Epithelial cell of esophagus (primary cell): ENCODE results near the gene PPFIBP1.
A peak's percentile ranks its signal among the peaks of the same experiment; 100 is the strongest.
"Not testable (repeated sequence)": the region's sequence is repeated elsewhere in the genome, so short reads cannot be mapped to it uniquely, and the experiment has no call there.

Experiments used
- DNase-seq: peaks from one replicate; pipeline ENCODE4 v3.0.0; 2010; ENCODE audit warnings: low read depth
- H3K4me3 ChIP-seq: 2 replicates; pipeline ENCODE4 v1.5.1; 2011; ENCODE audit warnings: mild to moderate bottlenecking, low read length, control low read depth
- TF ChIP-seq, protein P1 (sequence below): IDR thresholded peaks from 2 replicates; pipeline ENCODE4 v1.5.1; 2011; ENCODE audit warnings: low read depth, mild to moderate bottlenecking, low read length, control low read depth, inconsistent platforms; ENCODE audit not compliant: insufficient read depth; ENCODE audit errors: missing control alignments

The PPFIBP1 gene

DNA sequence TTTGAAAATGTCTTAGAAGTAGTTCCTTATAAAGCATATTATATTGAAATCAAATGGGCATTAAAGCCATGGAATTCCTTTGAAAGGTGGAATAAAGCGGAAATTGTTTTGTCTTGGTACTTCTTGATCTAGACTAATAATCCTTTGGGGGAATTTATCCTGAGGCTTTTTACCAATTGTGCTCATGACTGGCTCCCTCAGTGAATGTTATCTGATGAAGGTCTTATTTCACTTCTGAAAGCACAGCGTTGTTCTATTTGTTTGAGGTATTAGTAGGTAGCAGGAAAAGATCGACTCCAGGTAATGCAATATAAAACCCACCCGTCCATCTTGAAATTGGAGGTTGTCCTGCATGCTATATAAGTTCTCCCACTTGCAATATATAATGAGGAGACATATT is 64.8 kb downstream of the PPFIBP1 start:
- no peak overlapping the region for H3K4me3 ChIP-seq
- TF ChIP-seq, protein P1, sequence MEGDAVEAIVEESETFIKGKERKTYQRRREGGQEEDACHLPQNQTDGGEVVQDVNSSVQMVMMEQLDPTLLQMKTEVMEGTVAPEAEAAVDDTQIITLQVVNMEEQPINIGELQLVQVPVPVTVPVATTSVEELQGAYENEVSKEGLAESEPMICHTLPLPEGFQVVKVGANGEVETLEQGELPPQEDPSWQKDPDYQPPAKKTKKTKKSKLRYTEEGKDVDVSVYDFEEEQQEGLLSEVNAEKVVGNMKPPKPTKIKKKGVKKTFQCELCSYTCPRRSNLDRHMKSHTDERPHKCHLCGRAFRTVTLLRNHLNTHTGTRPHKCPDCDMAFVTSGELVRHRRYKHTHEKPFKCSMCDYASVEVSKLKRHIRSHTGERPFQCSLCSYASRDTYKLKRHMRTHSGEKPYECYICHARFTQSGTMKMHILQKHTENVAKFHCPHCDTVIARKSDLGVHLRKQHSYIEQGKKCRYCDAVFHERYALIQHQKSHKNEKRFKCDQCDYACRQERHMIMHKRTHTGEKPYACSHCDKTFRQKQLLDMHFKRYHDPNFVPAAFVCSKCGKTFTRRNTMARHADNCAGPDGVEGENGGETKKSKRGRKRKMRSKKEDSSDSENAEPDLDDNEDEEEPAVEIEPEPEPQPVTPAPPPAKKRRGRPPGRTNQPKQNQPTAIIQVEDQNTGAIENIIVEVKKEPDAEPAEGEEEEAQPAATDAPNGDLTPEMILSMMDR, result no peak
- DNase-seq, result no peak

DNA sequence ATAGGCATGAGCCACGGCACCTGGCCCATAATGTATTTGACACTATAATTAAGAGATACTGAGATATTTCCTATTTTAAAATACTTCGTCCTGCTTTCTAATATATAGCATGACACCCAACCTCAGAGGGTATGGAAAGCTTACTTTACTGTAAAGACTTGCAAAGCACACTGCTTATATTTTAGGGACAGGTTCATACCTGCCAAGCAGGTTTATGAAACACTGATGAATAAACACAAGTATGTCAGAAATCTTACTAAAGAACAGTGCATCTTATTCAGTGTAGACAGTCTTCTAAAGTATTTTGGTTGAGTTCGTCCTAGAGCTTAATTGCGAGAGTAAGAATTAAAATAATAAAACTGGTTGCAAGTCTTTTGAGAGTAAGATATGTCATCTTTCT is 65.4 kb downstream of the PPFIBP1 start:
- H3K4me3 ChIP-seq, result no peak overlapping the region
- DNase-seq, result peak; percentile 87
- TF ChIP-seq, protein P1, result no peak

DNA sequence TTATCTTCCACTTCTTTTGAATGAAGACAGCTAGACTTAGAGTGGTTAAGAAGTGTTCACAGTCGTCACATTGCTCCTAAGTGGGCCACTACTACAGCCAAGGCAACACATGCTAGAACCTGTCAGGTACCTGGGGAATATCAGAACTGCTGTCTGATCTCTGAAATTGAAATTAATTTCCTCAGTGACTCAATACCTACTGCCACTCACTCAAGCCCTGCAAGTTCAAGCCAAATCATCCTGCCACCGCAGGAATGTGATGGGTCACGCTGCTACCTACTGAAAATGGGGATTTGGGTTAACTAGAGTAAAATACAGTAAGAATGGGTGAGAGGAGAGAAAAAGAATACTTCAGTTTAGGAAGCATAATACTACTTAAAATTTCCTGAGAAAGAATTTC is 67.7 kb downstream of the PPFIBP1 start:
- peak; percentile 94 for DNase-seq
- H3K4me3 ChIP-seq, result not testable (repeated sequence)

DNA sequence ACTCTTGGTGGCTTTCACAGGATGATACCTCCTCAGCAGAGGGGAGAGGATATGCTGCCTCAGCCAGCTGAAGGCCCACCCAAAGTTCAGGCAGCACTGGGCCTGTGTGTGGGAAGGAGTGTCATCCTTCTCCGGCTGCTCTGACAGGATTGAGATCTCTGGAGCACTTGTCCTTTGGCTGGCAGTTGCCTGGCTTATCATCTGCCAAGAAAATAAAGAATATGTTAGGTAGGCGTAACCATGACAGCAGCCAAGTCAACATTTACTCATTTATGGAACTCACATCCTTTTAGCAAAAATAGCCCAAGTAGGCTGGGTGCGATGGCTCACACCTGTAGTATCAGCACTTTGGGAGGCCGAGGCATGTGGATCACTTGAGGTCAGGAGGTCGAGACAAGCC is 68.5 kb downstream of the PPFIBP1 start:
- TF ChIP-seq, protein P1, result no peak
- DNase-seq, result peak; percentile 95
- no peak overlapping the region for H3K4me3 ChIP-seq

DNA sequence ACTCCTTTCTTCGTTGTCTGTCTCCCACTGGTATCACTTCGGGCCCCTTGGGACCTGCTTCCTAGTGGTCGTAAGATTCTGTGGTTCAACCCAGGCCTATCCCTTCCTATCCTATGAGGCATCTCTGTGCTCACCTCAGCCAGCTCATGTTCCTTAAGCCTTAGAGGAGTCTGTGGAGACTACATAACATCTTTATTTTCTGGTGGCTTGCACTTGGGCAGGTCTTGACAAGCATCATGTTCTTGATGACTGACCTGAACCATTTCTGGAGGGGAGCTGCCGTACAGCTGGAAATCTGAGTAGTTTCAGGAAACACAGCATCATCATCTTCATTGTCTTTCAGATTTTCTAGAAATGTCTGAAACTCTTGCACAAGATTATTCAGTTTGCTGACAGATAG is 69.3 kb downstream of the PPFIBP1 start:
- peak; percentile 98 for DNase-seq
- TF ChIP-seq, protein P1, result no peak
- no peak overlapping the region for H3K4me3 ChIP-seq

DNA sequence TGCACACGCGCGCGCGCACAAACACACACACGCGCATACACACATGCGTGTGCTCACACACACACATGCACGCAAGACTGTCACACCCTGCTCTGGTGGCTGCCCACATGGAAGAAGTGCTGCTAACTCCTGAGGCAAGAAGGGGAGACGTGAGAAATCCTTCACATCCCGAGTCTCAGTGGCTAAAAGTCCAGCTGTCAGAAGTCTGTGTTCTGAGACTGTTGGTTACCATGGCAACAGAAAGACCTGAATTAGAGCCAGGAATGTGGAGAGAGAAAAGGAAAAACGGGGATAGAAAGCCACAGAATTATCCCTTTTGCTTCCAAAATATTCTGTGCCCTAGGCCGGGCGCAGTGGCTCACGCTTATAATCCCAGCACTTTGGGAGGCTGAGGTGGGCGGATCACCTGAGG is 71.2 kb downstream of the PPFIBP1 start:
- TF ChIP-seq, protein P1, result no peak
- DNase-seq, result no peak
- no peak overlapping the region for H3K4me3 ChIP-seq

DNA sequence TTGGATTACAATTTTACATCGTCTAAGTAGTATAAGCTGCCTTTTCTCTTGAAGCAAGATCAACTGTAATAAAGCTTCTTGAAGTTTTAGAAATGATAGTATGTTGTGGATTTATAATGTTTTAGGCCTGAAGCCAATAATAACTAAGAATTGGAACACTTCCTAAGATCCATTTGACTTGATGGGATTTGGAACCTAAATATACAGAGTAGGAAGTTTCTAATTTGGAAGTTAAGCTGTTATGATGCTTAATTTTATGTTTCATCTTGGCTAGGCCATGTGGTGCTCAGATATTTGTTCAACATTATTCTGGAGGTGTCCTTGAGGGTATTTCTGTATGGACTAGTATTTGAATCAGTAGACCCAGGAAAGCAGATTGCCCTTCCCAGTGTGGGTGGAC is 74.9 kb downstream of the PPFIBP1 start:
- H3K4me3 ChIP-seq, DNase-seq: not testable (repeated sequence)

DNA sequence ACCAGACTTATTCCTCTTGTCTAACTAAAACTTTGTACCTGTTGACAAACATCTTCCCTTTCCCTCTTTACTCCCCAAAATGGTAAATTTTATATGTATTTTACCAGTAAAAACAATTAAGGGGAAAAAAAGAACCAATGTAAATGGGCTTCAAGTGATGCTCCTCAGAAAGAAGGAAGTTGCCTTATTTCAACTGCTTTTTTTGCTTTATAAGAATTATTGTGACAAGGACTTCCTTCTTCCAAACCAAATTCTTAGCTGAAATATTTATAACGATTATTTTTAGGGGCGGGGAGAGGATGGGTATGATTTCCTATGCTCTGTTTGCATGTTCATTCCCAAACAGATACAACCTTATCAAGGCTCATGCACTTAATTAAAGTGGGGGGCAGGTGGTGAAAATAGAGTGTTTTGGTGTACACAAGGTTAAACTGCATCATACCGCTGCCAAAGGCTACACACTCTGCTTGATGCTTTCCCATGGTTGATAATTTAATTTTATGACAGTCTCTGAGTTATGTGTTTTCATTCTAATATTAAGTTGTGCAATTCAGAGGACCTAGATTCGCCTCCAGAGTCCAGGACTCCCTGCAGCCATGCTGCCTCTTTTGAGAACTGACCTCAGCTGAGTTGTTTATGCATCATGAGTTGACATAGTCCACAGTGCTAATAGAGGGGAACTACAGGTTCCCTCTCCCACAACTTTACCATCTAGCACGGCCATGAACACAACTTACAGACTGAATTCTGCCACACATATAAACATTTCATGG is 77.2 kb downstream of the PPFIBP1 start:
- DNase-seq, H3K4me3 ChIP-seq: not testable (repeated sequence)
